Heart left ventricle (tissue), 16 donors: ENCODE measurements around the gene MXD3. TPM values are rescaled to one million over a fixed set of nuclear protein-coding genes. Genes with fewer than 3 reads are reported as not detected.

ENCODE experiments used
- ATAC-seq, 4 donors: fragments of 200-7000 bp; cut with Tn5 transposase; one replicate each; pipeline ENCODE4 v1.9.1; 2020 to 2022; ENCODE audit warnings: moderate library complexity in 4 of 4, mild to moderate bottlenecking in 3 of 4, moderate number of reproducible peaks in 1 of 4
- DNase-seq, 5 donors: peaks; one replicate each; pipeline ENCODE4 v3.0.0-alpha.2; 2020
- H3K27ac ChIP-seq, 12 donors: fragments of 200-600 bp; sonication (generic) in 4 of 12; one replicate each; pipeline versions ENCODE4 v1.5.0 to v1.8.0; 2016 to 2022; ENCODE audit warnings: mild to moderate bottlenecking in 2 of 12
- H3K27me3 ChIP-seq, 9 donors: fragments of 200-600 bp; sonication (generic) in 2 of 9; one replicate each; pipeline versions ENCODE4 v1.5.1 to v1.8.0; 2016 to 2022; ENCODE audit warnings: mild to moderate bottlenecking in 3 of 9
- H3K36me3 ChIP-seq, 9 donors: fragments of 200-600 bp; sonication (generic) in 2 of 9; one replicate each; pipeline versions ENCODE4 v1.5.0 to v1.8.0; 2018 to 2022; ENCODE audit warnings: mild to moderate bottlenecking in 2 of 9
- H3K4me1 ChIP-seq, 12 donors: fragments of 200-600 bp; sonication (generic) in 4 of 12; one replicate each; pipeline versions ENCODE4 v1.5.0 to v1.8.0; 2016 to 2022; ENCODE audit warnings: mild to moderate bottlenecking in 3 of 12
- H3K4me3 ChIP-seq, 12 donors: fragments of 200-600 bp; sonication (generic) in 4 of 12; one replicate each; pipeline versions ENCODE4 v1.5.0 to v1.8.0; 2017 to 2022; ENCODE audit warnings: mild to moderate bottlenecking in 9 of 12, moderate library complexity in 4 of 12
- H3K9me3 ChIP-seq, 12 donors: fragments of 200-600 bp; sonication (generic) in 4 of 12; one replicate each; pipeline versions ENCODE4 v1.5.0 to v1.8.0; 2016 to 2022; ENCODE audit warnings: mild to moderate bottlenecking in 1 of 12
- POLR2A ChIP-seq, 2 donors: fragments of 450-650 bp; IDR thresholded peaks; one replicate each; pipeline ENCODE4 v1.6.1; 2017; ENCODE audit warnings: antibody characterized with exemption in 2 of 2, mild to moderate bottlenecking in 2 of 2, moderate library complexity in 2 of 2
- WGBS, 4 donors: extraction: QIAGEN DNeasy Blood & Tissue Kit in 2 of 4; methylation state at CpG; one replicate each; pipeline versions ENCODE4 v1.1.5 to v1.1.7; 2013 to 2018; 5-methylcytosine and 5-hydroxymethylcytosine counted together
- intact Hi-C, 10 donors: fragments of 100-400 bp; cut with DNase I; formaldehyde crosslinking; loops; one replicate each; pipeline versions ENCODE4 v1.11.1 to v1.14.2; 2022
- polyA plus RNA-seq, 2 donors: library from polyadenylated mRNA; stranded (reverse); fragments of 200-250 nt; gene quantifications; one replicate each; pipeline ENCODE4 v1.2.3, GENCODE V29; 2013
- total RNA-seq, 9 donors: library from RNA; depleted of rRNA in 2 of 9; stranded (reverse); fragments of >200 nt in 2 of 9; fragmentation: NEBNext Ultra II Directional in 3 of 9; extraction: Animal tissue kit (Norgen Biotek cat#: 25700) in 3 of 9; gene quantifications; one replicate each; pipeline versions ENCODE4 v1.1.0 to v1.2.4, GENCODE V29; 2016 to 2023
- TF ChIP-seq, protein P1 (sequence below), 12 donors: fragments of 200-600 bp; sonication (generic) in 4 of 12; IDR thresholded peaks; one replicate each; pipeline versions ENCODE4 v1.5.0 to v1.8.0; 2018 to 2022; ENCODE audit warnings: antibody characterized with exemption in 12 of 12, mild to moderate bottlenecking in 5 of 12
- donor health status: ischemic (EF 13 %, LVEDD 7.1; RV severe dilation, severe dysfunction).
- donor health status: healthy with polysubstance abuse.
- donor health status: DM: no; HTN: yes; CAD: no.
- donor health status: DM: no; HTN: no; CAD: no.
- donor health status: ischemic (EF 25% LVEDD 6.9; RV normal size, moderate dysfunction).
- donor health status: ischemic (EF 25% LVEDD 5.7; RV mildly dilated, moderate dysfunction).
- donor health status: healthy.
- donor health status: DM: yes; HTN: yes; CAD: no.
- donor health status: ischemic (EF 35%, LVEDD 5.7; RV mildly dilated, moderate dysfunction).
- donor health status: nonischemic (EF 11% LVEDD 7.7; RV severe dilation, severe dysfunction).
- donor health status: DM: yes; HTN: yes; CAD: no.
- donor health status: PGD.
- donor health status: ischemic (EF 29% LVEDD 5.4; RV normal size, mild dysfunction).
- donor health status: nonischemic (EF 23%, LVEDD 6.1; RV moderate dilation, normal function).

MXD3 gene
- total and polyA plus RNA-seq, 11 donors, result 0.52 to 9.1 (median 2.5) TPM

DNA sequence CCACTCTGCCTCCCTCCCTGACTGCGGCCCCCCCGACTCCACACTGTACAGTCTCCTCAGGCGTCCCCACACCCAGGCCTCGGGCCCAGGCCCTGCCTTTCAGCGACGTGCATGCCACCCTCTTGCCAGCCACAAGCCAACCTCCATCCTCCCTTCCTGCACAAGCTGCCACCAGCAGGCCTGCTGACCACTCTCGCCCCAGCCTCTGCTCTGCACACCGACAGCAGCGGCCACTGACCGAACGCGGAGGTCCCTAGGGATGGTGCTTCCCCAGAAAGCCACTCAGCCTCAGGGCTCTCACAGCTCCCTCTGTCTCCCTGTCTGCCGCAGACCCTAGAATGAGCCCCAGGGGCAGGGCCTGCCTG lies 21.2 kb upstream of the MXD3 start:
- DNase-seq, result no peak
- Histone ChIP-seq H3K9me3 (no peaks in the 10 kb centered on the region), H3K27me3 (no peaks in the 10 kb centered on the region), H3K4me3 (no peak overlapping the region), H3K27ac (no peak overlapping the region), H3K36me3 (peaks cover 3 to 94% (median 86%) of the 10 kb centered on the region in 9 donors), H3K4me1 (peaks cover 0 to 34% (median 21%) of the 10 kb centered on the region in 12 donors)
- TF ChIP-seq, protein P1, sequence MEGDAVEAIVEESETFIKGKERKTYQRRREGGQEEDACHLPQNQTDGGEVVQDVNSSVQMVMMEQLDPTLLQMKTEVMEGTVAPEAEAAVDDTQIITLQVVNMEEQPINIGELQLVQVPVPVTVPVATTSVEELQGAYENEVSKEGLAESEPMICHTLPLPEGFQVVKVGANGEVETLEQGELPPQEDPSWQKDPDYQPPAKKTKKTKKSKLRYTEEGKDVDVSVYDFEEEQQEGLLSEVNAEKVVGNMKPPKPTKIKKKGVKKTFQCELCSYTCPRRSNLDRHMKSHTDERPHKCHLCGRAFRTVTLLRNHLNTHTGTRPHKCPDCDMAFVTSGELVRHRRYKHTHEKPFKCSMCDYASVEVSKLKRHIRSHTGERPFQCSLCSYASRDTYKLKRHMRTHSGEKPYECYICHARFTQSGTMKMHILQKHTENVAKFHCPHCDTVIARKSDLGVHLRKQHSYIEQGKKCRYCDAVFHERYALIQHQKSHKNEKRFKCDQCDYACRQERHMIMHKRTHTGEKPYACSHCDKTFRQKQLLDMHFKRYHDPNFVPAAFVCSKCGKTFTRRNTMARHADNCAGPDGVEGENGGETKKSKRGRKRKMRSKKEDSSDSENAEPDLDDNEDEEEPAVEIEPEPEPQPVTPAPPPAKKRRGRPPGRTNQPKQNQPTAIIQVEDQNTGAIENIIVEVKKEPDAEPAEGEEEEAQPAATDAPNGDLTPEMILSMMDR (IDR thresholded peaks at IDR 0.05), result no peak
- no peak for TF ChIP-seq POLR2A (IDR thresholded peaks at IDR 0.05)
- intact Hi-C loops, result no loop called here
- WGBS, 4 donors, result 85 to 93% (median 90%) methylated on average over 11 to 13 of the region's 13 CpGs
- ATAC-seq, result no peak

DNA sequence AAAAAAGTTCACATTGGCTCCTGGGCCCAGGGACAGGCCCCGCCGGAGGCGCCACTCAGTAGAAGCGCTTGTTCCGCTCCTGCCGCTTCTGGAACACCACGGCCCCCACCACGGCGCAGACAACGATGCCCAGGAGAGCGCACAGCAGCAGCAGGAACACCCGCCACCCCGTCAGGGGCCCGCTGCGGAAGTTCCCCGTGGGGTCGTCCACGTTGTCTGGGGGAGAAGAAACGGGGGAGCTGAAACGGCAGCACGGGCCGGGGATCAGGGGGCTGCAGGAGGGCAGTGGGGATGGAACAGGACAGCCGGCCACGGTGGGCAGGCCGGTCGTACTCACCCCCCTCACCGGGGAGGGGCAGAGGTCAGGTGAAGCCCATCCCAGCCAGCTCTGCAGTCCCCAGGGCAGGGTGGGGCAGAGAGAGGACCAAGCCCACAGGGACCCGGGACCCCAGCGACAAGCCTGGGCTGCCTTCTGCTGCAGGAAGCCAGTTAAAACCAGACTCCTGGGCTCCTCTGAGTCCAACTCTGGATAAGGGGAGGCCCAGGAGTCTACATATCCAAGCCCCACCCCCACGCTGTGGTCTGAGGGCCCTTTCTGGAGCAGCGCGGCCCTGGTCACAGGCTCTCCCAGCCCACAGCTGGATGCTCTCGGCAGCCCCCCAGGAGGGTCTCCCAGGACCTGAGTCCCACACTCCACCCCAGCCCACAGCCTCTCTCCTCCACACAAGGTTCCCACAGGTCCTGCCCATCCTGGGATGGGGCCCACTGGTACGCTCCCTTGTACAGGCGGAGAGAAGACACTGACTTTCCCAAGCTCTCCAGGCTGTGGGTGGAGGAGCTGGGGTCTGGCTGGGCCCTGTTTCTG lies 20.6 kb upstream of the MXD3 start:
- H3K9me3 ChIP-seq, result no peaks in the 10 kb centered on the region
- intact Hi-C loops, result no loop called here
- peaks cover 3 to 87% (median 79%) of the 10 kb centered on the region in 9 donors for H3K36me3 ChIP-seq
- whole genome bisulfite sequencing, 4 donors, result 86 to 96% (median 91%) methylated on average over 33 to 35 of the region's 35 CpGs
- no peak for DNase-seq
- no peak overlapping the region for H3K27ac ChIP-seq
- H3K27me3 ChIP-seq, result no peaks in the 10 kb centered on the region
- H3K4me1 ChIP-seq, result peaks cover 0 to 36% (median 24%) of the 10 kb centered on the region in 12 donors
- ATAC-seq, result no peak
- H3K4me3 ChIP-seq, result no peak overlapping the region
- TF ChIP-seq, protein P1 (IDR thresholded peaks at IDR 0.05), result no peak
- TF ChIP-seq POLR2A (IDR thresholded peaks at IDR 0.05), result no peak

DNA sequence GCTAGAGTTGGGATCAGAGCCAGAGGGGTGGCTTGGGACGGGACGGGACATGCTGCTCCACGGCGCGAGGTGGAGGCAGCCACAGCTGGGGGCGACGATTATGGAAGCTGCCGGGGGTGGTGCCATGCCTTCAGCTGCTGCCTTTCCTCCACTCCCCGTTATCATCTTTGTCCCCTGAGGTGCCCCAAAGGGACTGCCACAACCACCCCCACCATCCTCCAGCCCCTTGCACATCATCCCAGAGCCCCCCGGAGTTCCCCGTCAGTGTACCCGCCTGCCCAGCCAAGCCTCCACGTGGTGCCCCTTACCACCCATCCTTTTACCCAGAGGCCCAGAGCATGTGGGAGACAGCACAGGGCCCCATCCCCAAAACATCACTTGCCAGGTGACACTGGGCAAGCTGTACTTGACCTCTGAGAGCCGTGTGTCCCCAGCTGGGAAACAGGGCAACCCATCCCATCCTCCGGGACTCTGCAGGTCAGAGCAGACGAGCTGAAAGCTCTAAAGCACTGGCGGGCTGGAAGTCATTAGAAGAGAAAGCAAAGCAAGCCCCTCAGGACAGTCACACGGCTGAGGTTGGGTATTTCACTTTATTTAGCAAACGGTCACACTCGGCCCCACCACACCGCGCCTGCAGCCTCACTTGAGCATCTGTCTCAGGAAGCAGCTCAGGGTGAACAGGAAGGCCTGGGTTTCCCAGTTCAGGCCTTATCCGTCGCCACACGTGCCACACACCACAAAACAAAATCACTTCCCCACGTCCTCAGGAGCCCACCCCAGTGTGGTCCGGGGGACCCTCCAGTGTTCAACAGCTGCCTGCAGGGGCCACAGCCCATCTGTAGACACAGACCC lies 19.5 kb upstream of the MXD3 start:
- H3K27ac ChIP-seq, result no peak overlapping the region
- ATAC-seq (no peak), DNase-seq (no peak)
- intact Hi-C loops, result no loop called here
- H3K4me1 ChIP-seq, result peaks cover 0 to 35% (median 23%) of the 10 kb centered on the region in 12 donors
- no peak overlapping the region for H3K4me3 ChIP-seq
- whole genome bisulfite sequencing, 4 donors, result 79 to 84% (median 81%) methylated on average over 22 to 27 of the region's 27 CpGs
- no peaks in the 10 kb centered on the region for H3K27me3 ChIP-seq
- no peaks in the 10 kb centered on the region for H3K9me3 ChIP-seq
- TF ChIP-seq, protein P1 (IDR thresholded peaks at IDR 0.05), result no peak
- TF ChIP-seq POLR2A (IDR thresholded peaks at IDR 0.05), result no peak
- peaks cover 3 to 77% (median 69%) of the 10 kb centered on the region in 9 donors for H3K36me3 ChIP-seq

DNA sequence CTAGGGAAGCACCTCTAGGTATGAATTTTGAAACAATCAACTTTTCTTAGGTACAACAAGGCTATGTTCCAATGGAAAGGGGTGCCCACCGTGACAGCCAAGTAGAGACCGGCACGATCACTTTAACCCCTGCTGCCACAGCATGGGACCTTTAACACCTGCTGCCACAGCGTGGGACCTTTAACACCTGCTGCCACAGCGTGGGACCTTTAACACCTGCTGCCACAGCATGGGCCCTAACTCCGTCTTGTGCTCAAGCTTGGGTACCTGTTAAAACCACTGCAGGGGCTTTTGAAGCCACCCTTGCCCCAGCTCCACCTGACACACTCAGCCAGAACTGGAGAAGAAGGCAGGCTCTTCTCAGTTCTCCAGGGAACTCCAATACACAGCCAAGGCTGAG lies 18.2 kb upstream of the MXD3 start:
- Histone ChIP-seq H3K36me3 (peaks cover 3 to 64% (median 56%) of the 10 kb centered on the region in 9 donors), H3K4me1 (peaks cover 0 to 24% (median 13%) of the 10 kb centered on the region in 12 donors), H3K9me3 (no peaks in the 10 kb centered on the region), H3K4me3 (no peak overlapping the region), H3K27ac (no peak overlapping the region), H3K27me3 (no peaks in the 10 kb centered on the region)
- DNase-seq (no peak), ATAC-seq (no peak)
- 84 to 93% (median 93%) methylated on average over 6 of the region's 6 CpGs for WGBS, 4 donors
- TF ChIP-seq, protein P1 (IDR thresholded peaks at IDR 0.05), result no peak
- TF ChIP-seq POLR2A (IDR thresholded peaks at IDR 0.05), result no peak
- intact Hi-C loops, result no loop called here
